HG03571 (cell line): Measurements from ENCODE around the gene CCR7.

ENCODE experiments used
- ATAC-seq: cut with Tn5 transposase; IDR thresholded peaks from one replicate; pipeline ENCODE4 v1.9.1; 2021; ENCODE audit not compliant: unreplicated experiment

CCR7 gene

DNA sequence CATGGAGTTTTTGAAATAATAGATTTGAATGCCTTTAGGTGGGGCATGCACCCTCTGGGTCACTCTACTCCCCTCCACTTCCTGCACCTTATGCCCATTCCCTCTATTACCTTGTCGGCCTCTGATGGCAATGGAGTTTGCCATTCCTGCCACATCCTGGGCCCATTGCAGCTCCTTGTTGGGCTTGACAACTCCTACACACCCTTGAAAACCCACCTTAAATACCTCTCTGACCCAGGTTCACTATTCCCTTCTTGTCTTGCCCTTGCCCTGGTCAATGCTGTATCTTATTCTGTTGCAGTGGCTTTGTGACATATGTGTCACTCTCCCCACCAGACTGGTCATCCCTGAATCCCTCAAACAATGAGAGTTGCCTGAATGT is 2.4 kb downstream of the CCR7 start:
- no peak for ATAC-seq

DNA sequence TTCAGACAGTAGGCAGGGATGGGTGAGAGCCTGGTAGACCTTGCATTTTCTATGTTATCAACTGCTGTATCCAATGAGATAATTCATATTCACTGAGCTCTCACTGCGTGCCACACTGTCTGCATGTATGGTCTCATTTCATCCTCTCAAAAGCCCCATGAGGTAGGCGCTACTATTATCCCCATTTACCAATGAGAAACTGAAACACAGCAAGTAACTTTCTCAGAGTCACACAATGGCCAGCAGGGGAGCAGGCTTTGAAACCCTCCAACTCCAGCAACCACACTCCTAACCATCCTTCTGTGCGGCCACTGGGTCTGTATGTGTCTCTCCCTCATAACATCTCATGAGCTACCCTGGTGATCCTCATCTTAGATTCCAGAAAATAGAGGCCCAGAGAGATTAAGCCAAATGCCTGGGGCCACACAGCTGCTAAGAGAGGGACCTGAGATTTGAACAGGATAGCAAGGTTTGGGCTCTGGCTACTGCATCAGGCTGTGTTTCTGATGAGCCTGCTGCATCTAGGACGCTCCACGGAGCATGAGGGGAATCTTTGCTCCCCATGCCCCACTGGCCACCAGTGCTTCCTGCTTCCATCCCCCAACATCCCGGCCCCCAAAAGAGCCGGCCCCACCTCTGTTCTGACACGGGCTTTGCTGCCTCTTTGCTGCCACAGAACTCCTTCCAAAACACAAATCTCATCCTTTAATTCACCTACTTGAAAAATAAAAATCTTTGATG is 3.2 kb downstream of the CCR7 start:
- peak; percentile 29 for ATAC-seq

DNA sequence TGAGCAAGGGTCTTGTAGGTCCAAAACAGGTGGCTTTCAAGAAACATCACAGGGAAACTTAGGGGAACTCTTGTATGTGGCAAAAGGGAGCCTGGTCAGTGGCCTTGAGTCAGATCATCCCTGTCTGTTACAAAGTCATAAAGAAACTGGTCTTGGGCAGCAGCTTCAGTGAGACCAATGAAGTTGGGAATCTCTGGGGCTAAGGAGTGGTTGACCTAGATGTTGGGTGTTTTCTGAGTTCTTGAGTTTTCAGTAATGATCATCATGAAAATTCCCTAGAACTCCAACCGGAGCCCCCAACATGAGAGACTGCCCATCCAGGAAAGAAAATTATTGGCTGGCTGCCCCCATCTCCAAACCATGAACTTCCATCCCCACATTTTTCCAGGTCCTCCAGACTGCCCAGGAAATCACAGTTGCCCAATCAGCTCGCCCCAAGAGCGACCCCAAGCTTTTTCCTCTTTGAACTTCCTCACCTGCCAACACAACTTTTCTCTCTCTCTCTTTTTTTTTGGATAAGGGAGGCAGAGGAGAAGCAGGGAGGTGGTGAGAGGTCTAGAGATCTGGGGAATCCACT is 3.9 kb downstream of the CCR7 start:
- ATAC-seq, result peak; percentile 7

DNA sequence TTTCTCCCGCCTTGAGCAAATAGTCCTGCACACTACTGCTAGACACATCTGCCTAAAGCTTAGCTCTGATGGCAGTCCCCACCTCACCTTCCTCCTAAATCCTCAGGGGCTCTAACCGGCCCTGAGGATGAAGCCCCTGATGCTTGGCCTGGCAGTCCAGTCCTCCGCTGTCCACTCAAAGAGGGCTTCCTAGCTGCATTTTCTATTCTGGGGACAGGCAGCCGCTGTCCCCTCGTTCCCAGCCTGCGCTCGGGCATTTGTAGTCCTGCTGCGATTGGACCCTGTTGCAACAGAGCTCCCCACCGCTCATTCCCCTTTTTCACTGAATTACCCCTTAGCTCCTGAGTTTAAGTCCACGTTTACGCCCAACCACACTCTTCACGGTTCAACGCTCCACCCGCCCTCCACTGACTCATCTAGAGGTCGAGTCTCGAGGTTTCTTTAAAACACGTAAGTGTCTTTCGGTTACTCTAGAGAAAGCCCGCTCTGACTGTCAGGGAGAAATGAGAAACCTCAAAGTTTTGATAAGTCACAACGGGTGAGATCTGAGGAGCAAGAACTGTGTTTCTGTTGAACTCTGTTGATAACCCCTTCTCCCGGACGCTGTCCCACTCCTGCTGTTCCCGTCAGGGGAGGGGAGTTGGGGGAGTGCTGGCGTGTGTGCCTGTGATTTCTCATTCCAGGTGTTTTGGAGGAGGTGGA is 4.5 kb downstream of the CCR7 start:
- peak; percentile 32 for ATAC-seq

DNA sequence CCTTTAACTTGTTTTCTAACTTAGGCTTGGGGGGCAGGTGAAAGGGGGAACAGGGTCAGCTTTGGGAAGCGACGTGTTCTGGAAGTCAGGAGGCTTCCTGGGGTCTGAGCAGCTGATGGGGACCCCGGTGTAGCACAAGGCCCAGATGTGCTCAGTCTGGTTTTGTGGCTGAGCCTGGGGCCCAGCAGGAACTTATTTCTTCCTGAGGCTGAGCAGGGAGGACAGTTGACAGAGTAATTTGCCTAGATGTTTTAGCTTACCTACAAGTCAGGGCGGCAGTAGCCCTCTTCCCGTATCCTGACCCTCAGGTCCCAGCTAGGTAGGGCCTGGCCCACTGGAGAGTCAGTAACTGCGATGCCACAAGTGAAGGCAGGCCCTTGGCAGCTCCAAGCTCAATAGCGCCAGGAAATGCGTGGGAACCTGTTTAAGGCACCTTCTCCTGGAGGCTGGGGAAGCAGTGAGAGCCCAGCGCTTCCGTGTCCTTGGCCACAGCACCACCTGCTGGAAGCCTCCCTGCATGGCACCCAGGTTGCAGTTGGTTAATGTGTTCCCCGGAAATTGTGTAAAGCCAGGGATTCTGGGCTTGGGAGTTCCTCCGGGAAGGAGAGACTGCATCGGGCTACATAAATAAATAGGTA is 5.2 kb downstream of the CCR7 start:
- no peak for ATAC-seq

DNA sequence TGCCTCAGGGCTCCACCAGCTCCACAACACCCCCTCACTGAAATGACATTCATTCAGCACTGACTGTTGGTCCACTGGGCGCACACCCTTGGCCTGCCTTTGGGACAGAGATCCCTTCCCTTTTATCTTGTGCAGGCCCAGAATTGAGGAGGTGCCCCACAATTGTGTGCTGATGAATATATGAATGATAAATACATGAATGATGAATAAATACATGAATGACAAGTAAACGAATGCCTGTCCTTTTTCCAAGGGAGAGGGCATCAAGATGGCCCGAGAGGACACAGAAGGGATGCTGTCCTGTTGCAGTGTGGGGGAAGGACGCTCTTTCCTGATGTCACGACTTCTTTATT is 5.7 kb downstream of the CCR7 start:
- ATAC-seq, result no peak

DNA sequence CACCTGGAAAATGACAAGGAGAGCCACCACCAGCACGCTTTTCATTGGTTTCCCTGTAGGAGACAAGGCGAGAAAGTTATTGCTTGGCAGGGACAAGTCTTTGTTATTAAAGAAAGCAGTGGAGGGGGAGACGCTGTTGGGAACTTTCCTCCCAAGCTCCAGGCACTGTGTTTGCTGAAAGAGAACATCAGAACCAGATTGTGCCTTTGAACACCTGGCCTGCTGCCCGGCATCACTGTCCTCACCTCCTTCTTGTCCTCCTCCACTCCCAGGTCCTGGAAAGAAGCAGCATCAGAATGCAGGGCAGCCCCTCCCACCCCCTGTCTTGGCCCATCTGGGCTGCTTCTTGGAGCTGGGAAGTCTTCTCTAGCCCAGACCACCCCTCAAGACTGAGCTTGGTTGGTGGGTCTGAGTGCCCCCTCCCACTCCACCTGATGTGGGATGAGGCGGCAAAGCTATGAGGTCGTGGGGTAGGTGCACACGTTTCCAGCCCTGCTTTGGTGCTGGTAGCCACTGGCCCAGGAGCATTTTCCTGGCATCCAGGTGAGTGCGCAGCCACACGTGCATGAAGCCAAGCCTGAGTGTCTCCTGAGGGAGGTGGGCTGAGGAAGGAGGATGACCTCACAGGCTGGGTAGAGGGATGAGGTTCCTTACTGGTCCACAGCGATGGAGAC is 6.2 kb downstream of the CCR7 start:
- no peak for ATAC-seq

DNA sequence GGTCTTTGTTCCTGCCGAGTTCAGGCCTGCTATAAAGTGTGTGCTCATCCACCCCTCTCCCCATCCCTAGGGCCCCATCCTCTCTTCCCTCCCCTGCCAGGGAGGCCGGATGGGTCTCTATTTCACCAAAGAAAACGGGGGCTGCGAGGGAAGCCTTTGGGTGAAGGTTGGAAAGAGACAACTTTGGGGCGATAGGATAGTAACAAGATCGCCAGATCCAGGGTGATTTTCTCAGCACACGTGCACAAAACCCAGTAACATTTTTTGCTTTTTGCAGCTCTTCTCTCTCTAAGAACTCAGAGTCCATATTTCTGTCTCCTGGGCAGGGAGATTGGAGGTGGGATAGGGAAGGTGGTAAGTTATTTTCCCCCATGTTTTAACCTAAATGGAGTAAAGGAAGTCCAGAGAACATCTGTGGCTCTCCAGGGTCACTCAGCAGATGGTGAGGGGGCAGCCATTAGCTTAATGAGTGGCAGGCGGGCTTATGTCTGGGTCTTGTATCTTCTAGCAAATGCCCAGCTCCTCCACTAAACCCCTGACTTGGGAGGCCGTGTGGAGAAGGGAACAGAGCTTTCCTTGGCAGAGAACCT is 6.9 kb downstream of the CCR7 start:
- ATAC-seq, result no peak

DNA sequence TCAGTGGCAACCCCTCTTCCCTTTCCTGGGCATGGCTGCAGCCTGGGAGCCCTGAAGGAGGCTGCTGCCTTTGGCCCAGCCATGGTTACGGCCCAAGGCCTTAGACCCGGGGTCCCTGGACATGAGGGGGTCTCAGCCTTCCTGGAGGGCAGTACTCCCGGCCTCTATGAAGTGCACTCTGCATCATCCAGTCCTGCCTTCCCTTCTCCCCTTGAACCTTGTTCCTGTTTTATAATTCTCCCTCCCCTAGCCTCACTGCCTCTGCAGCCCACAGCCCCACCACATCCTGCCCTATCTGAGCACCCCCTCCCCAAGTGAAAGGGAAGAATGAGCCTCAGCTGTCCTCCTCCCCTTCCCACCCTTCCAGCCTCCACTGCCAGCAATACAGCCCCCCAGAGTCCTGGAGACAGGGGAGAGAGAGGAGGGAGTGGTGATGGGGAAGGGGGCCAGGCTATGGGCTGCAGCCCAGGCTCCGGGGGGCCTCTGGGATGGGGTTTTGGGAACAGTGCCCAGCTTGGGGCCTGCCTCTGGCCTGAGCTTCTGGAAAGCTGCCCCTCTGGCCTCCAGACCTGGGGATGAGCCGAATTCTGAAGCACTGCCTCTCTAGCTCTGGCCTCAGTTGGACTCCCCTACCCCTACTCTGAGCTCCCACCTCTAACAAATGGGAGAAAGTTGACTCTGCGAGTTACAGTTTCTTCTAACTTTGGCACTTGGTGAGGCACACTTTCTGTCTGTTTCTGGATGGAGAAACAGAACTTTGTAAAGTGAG is 7.6 kb downstream of the CCR7 start:
- ATAC-seq, result no peak

DNA sequence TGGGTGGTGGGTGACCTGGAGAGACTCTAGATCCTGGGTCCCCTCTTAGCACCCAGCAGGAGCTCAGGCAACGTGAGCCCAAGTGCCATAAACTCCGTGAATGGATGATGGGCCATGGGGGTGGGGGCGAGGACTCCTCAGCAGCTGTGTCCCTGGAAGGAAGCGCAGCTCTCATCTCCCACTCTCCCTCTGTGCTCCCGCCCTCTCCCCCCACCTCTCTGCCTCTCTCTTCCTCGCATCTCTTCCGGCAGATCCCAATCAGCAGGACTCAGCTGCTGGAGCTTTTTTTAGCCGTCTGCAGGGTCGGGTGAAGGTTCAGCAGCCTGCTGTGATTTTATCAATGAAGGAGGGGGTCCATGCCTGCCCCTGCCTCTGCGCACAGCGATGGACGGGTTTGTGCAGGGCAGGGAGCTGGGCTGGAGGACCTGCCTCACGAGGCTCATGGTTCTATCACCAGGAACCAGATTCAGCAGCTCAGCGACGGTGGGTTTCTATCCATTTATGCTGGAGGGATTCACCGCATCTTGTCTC is 8.3 kb downstream of the CCR7 start:
- ATAC-seq, result no peak

DNA sequence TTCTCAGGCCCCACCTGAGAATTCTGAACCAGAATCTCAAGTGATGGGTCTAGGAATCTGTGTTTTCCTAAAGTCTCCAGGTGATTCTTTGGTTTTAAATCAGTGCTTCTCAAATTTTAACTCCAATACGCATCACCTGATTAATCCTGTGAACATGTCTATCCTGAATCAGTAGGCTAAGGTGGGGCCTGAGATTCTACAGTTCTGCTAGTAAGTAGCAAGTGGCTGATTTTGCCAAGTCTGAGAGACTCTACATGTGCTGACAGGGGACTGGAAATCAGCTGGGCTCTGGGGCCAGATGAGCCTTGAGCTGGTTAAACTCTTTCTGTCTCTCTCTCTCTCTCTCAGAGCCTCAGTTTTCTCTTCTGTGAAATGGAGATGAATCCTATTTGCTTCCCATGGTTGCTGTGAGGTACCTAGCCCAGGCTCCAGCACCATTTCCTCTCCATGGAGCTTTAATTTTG is 9.0 kb downstream of the CCR7 start:
- no peak for ATAC-seq

DNA sequence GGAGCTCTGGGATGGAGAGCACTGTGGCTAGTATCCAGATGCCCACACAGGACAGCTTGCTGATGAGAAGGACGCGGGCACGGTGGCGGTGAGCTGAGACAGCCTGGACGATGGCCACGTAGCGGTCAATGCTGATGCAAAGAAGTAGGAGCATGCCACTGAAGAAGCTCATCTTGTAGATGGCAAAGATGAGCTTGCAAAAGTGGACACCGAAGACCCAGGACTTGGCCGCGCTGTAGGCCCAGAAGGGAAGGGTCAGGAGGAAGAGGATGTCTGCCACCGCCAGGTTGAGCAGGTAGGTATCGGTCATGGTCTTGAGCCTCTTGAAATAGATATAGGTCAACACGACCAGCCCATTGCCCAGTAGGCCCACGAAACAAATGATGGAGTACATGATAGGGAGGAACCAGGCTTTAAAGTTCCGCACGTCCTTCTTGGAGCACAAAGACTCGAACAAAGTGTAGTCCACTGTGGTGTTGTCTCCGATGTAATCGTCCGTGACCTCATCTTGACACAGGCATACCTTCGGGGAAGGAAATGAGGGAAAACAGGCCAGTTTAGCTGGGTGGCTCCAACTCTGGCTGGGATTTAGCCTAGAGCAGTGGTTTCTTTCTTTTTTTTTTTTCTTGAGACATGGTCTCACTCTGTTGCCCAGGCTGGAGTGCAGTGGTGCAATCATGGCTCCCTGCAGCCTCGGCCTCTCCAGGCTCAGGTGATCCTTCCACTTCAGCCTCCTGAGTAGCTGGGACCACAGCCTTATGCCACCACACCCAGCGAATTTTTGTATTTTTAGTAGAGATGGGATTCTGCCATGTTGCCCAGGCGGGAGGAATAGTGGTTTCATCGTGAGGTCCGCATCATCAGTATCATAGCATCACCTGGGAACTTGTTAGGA is 9.7 kb downstream of the CCR7 start:
- ATAC-seq, result no peak

DNA sequence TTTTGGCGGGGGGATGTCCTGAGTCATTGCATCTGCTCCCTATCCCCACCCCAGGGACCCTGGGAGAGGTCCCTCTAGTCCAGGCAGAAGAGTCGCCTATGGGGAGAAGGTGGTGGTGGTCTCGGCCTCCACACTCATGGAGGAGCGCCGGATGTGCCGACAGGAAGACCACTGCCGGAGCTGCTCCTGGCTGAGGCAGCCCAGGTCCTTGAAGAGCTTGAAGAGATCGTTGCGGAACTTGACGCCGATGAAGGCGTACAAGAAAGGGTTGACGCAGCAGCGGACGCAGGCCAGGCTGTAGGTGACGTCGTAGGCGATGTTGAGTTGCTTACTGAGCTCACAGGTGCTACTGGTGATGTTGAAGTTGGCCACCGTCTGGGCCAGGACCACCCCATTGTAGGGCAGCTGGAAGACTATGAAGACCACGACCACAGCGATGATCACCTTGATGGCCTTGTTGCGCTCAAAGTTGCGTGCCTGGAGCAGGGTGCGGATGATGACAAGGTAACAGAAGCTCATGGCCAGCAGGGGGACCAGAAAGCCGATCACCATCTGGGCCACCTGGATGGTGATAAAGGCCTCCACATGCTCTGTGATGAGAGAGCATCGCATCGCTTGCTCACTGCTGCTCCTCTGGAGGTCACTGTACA is 10.5 kb downstream of the CCR7 start:
- no peak for ATAC-seq

DNA sequence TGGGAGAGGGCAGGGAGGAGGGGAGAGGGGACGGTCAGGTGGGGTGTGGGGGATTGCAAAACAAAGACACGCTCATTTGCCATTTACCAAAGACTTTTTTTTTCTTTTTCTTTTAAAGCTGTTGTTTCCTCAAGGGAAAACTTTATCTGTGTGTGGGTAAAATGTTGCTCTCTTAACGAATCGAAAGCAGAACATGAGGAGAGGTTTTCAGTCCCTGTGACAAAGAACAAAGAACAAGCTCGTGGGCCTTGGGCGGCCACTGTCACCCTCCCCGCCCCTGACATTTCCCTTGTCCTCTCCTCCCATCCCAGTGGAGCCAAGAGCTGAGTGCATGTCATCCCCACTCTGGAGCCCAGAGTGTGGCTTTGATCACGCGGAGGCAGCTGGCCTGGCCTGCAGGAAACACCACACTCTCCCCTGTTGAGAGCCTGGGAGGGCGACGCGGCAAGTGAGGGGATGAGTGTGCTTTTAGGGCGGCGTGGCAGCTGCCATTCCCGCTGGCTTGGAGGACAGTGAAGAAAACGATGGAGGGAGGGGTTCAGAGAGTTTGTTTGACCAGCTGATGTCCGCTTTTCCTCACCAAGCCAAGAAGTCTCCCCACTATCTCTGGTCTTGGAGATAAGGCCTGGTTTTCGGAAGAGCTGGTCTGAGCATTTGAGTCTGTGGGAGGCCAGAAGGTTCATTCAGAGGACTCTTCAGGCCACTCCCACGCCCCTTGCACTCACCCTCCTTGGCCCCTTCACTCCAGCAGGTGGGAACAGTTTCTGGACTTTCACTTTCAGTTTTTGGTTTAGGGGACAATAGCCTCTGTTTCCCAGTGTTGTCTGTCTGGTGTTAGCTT is 11.4 kb downstream of the CCR7 start:
- no peak for ATAC-seq

DNA sequence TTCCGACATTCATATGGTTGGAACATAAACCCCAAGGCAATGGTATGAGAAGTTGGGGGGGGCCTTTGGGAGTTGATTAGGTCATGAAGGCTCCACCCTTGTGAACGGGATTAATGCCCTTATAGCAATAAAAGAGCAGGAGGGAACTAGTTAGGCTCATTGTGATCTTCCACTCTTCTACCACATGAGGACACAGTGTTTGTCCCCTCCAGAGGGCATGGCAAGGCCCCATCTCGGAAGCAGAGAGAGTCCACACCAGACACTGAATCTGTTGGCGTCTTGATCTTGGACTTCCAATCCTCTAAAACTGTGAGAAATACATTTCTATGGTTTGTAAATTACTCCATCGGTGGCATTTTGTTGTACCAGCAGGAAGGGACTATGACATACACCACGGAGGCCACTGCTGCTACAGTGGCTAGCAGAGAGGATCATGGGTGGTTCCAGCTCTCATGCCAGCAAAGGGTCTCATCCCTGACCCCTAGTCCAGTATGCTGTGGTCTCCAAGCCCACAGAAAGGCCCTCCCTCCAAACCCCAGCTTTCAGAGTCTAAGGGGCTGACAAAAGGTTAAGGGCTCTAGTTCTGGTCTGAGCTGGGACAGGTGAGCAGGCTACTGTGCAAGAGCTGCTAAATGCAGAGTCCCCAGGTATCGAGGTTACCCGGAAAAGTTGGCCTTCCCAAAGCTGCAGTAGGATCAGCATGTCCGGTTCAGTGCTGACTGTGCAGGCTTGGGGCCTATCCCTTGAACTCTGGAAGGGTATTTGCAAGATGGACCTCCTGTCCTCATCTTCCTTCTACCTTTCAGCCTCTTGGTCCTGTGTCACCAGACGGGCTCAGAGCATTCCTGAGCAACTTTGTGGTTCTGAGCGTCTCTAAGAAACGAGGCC is 12.2 kb downstream of the CCR7 start:
- ATAC-seq, result no peak

DNA sequence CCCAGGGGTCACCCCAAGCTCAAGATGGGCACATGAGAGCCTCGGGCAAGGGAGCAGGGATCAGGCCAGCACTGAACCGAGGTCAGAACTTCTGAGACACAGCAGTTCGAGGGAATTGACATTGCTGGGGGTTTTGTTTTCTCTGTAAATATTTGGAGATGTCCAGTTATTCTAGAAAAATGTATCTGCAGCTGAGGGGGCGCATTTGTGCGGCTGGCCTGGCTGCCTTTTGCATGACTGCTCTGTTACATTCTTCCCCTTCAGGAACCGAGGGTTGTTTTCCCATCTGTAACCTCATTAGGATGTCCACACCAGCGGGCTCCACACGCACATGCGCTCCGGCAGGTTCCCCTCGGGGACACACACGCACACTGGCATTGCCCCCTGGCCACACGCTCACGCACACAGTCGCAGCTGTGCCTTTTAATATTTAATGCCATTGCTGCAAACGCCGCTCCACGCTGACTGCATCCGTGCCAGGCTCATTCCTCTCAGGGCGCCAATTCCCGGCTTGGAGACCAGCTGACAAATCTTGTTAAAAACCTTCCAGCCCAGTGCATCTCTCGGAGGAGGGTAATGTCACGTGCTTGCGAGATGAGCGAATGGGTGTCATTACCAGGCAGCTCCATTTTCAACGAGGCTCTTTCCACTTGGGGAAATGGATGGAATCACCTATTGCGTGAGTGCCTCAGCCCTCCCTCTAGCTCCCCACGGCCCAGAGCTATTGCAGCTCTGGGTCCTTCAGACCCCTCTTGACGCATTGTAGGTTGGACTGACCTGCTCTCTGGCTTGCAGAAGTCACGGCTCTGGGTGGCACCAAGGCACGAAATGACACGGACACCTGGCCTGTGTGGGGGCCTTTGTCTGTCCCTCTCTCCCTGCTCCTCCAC is 13.1 kb downstream of the CCR7 start:
- no peak for ATAC-seq
